HepG2 (cell line): Measurements from ENCODE around the gene FHL3.

Experiments
- SMAD1 ChIP-seq: sonication (generic); formaldehyde crosslinking; IDR thresholded peaks from 2 replicates; pipeline ENCODE4 v1.4.0; 2020; ENCODE audit warnings: missing genetic modification reagents, low read depth, mild to moderate bottlenecking, borderline replicate concordance
- ZNF660 ChIP-seq: sonication (generic); formaldehyde crosslinking; IDR thresholded peaks from 2 replicates; pipeline ENCODE4 v1.5.1; 2020; ENCODE audit warnings: mild to moderate bottlenecking, low read depth, missing genetic modification reagents, borderline replicate concordance

DNA sequence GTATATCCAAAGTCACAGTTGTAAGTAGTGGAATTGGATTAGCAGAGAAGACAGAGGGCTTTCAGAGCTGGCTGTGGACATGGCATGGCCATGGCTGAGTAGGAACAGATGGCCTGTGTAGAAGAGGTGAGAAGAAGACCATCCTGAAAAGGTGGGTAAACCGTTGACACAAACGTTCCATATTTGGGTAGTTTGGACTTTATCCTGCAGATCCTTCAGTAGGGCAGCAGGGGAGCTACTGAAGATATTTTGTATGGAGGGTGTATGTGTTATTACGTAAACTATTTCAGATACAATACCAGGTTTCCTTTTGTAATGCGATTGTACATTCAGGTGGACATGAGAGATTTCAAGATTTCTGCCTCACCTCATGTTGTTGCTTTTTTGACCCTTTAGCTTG is 8.9 kb upstream of the FHL3 start:
- no peak for TF ChIP-seq ZNF660
- no peak for TF ChIP-seq SMAD1 (CRISPR knock-in tag)
